ENCODE results near the gene RPRD2. TPM values are rescaled to one million over a fixed set of nuclear protein-coding genes. Genes with fewer than 3 reads are reported as not detected.

Gene RPRD2
- total and polyA plus RNA-seq, 7 donors = 4.2 to 26.7 (median 16.2) TPM

GRCh38 chr1:150486966-150487762 is 123.2 kb downstream of the RPRD2 start, which contains the start of gene TARS2:
Gene TARS2 (plus strand): TSS chr1:150487419. CDS start chr1:150487451, 32 bp downstream.
- WGBS, 2 donors = 0% methylated on average over 30 of the region's 30 CpGs
- Histone ChIP-seq H3K27ac (peak within 1 kb of the TSS; percentile 73 to 78 (median 76)), H3K36me3 (peaks cover under 1 to 21% (median 10%) of the 10 kb centered on the region in 4 donors), H3K4me1 (peaks cover 0 to 11% (median 9%) of the 10 kb centered on the region in 4 donors), H3K9me3 (no peaks in the 10 kb centered on the region), H3K27me3 (no peaks in the 10 kb centered on the region), H3K4me3 (peak within 1 kb of the TSS; percentile 61 to 84 (median 78))
- no peak for TF ChIP-seq EP300 (IDR thresholded peaks at IDR 0.05)
- TF ChIP-seq, protein P1, sequence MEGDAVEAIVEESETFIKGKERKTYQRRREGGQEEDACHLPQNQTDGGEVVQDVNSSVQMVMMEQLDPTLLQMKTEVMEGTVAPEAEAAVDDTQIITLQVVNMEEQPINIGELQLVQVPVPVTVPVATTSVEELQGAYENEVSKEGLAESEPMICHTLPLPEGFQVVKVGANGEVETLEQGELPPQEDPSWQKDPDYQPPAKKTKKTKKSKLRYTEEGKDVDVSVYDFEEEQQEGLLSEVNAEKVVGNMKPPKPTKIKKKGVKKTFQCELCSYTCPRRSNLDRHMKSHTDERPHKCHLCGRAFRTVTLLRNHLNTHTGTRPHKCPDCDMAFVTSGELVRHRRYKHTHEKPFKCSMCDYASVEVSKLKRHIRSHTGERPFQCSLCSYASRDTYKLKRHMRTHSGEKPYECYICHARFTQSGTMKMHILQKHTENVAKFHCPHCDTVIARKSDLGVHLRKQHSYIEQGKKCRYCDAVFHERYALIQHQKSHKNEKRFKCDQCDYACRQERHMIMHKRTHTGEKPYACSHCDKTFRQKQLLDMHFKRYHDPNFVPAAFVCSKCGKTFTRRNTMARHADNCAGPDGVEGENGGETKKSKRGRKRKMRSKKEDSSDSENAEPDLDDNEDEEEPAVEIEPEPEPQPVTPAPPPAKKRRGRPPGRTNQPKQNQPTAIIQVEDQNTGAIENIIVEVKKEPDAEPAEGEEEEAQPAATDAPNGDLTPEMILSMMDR (IDR thresholded peaks at IDR 0.05) = peak in 3 of 4 experiments; percentile 19 to 63 (median 30)
- peak; percentile 48 to 77 (median 65) for TF ChIP-seq POLR2AphosphoS5 (IDR thresholded peaks at IDR 0.05)
- peak; percentile 11 to 41 for TF ChIP-seq POLR2A (IDR thresholded peaks at IDR 0.05)
- intact Hi-C loops (cut with DNase I) = no loop called here
- DNase-seq = peak; percentile 99

DNA sequence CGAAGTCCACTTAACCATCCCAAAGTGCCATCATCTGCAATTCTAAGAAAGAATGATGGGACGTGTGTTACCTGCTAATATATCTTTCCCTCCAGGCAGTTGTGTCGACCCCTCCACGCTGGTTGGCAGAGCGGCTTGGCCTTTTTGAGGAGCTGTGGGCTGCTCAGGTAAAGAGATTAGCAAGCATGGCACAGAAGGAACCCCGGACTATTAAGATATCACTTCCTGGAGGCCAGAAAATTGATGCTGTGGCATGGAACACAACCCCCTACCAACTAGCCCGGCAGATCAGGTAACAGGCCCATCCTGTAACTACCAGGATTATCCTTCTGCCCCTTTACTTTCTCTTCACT is 123.8 kb downstream of the RPRD2 start:
- DNase-seq = peak; percentile 46
- peaks cover 7 to 26% (median 13%) of the 10 kb centered on the region in 4 donors for H3K36me3 ChIP-seq
- H3K27me3 ChIP-seq = no peaks in the 10 kb centered on the region
- H3K4me1 ChIP-seq = peaks cover 0 to 11% (median 9%) of the 10 kb centered on the region in 4 donors
- peak overlapping the region; percentile 73 to 78 (median 76) for H3K27ac ChIP-seq
- peak overlapping the region; percentile 61 to 84 (median 78) for H3K4me3 ChIP-seq
- intact Hi-C loops (cut with DNase I) = no loop called here
- H3K9me3 ChIP-seq = no peaks in the 10 kb centered on the region
- TF ChIP-seq POLR2AphosphoS5 (IDR thresholded peaks at IDR 0.05) (no peak), POLR2A (IDR thresholded peaks at IDR 0.05) (no peak), EP300 (IDR thresholded peaks at IDR 0.05) (no peak)
- TF ChIP-seq, protein P1 (IDR thresholded peaks at IDR 0.05) = no peak
- WGBS, 2 donors = 0 to 4% methylated on average over 7 of the region's 7 CpGs

DNA sequence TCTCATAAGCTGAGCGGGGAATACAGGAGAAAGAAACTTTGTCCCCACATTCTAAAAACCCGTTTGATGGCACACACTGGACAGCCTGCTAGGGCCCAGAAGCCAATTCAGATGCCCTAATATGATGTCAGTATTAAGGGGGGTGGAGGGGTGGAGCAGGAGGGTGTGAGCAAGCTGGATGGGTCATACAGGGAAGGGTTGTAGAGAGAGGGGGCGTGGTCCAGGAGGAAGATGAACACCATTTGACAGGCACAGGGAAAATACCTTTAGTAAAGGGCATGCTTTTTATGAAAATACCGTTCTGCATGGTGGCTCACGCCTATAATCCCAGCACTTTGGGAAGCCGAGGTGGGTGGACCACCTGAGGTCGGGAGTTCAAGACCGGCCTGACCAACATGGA is 129.2 kb downstream of the RPRD2 start:
- 94 to 96% methylated on average over 8 of the region's 8 CpGs for WGBS, 2 donors
- DNase-seq = peak; percentile 32
- intact Hi-C loops (cut with DNase I) = no loop called here
- Histone ChIP-seq H3K27me3 (no peaks in the 10 kb centered on the region), H3K4me1 (peaks cover 0 to 5% (median 3%) of the 10 kb centered on the region in 4 donors), H3K4me3 (no peak overlapping the region), H3K27ac (no peak overlapping the region), H3K9me3 (no peaks in the 10 kb centered on the region), H3K36me3 (peaks cover 16 to 66% (median 21%) of the 10 kb centered on the region in 4 donors)
- TF ChIP-seq POLR2AphosphoS5 (IDR thresholded peaks at IDR 0.05) (no peak), EP300 (IDR thresholded peaks at IDR 0.05) (no peak), POLR2A (IDR thresholded peaks at IDR 0.05) (no peak)
- TF ChIP-seq, protein P1 (IDR thresholded peaks at IDR 0.05) = no peak

DNA sequence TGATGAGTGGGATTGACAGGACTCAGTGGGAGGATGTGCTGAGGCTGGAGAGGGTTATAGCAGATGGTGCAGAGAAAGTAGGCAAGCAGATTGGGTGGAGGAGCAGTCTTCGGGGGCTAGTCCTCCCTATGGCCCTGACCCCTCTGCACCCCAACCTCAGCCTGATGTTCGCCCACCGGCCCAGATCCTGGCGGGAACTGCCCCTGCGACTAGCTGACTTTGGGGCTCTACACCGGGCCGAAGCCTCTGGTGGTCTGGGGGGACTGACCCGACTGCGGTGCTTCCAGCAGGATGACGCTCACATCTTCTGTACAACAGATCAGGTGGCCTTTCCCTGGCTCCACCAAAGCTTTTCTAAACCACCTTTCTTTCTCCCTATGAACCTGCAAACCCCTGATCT is 134.4 kb downstream of the RPRD2 start:
- H3K27me3 ChIP-seq = no peaks in the 10 kb centered on the region
- H3K4me3 ChIP-seq = no peak overlapping the region
- peaks cover 0 to 75% (median 16%) of the 10 kb centered on the region in 4 donors for H3K36me3 ChIP-seq
- WGBS, 2 donors = 97 to 98% methylated on average over 10 of the region's 10 CpGs
- no peak overlapping the region for H3K27ac ChIP-seq
- peak; percentile 30 for DNase-seq
- no peaks in the 10 kb centered on the region for H3K4me1 ChIP-seq
- no peaks in the 10 kb centered on the region for H3K9me3 ChIP-seq
- intact Hi-C loops (cut with DNase I) = no loop called here
- no peak for TF ChIP-seq POLR2A (IDR thresholded peaks at IDR 0.05)

DNA sequence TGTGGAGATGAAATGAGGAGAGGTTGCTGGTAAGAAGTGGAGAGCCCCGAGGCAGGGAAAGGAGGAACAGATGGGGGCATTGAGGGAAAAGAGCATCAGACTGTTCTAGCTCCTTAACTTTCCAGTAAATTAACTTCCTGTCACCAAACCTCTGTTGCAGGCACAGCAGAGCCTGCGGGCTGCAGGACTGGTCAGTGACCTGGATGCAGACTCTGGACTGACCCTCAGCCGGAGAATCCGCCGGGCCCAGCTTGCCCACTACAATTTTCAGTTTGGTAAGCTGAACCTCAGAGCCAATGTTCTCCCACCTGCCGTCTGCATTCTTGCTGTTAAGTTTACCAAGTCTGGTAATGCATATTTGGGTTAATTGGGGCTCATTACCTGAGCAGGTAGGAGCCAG is 141.5 kb downstream of the RPRD2 start:
- no peaks in the 10 kb centered on the region for H3K9me3 ChIP-seq
- H3K4me1 ChIP-seq = peaks cover 0 to 6% (median 2%) of the 10 kb centered on the region in 4 donors
- peaks cover 0 to 52% (median 17%) of the 10 kb centered on the region in 4 donors for H3K36me3 ChIP-seq
- no peaks in the 10 kb centered on the region for H3K27me3 ChIP-seq
- WGBS, 2 donors = 88 to 90% methylated on average over 6 of the region's 6 CpGs
- no peak overlapping the region for H3K27ac ChIP-seq
- no peak for DNase-seq
- intact Hi-C loops (cut with DNase I) = no loop called here
- H3K4me3 ChIP-seq = no peak overlapping the region
- TF ChIP-seq, protein P1 (IDR thresholded peaks at IDR 0.05) = no peak
- TF ChIP-seq EP300 (IDR thresholded peaks at IDR 0.05) (no peak), POLR2A (IDR thresholded peaks at IDR 0.05) (no peak), POLR2AphosphoS5 (IDR thresholded peaks at IDR 0.05) (no peak)

Data from sigmoid colon (tissue), 7 donors.